ENCODE results near the gene HPS4.

- TF ChIP-seq POLR2A (IDR thresholded peaks at IDR 0.05; ENCODE audit: low read length) (no peak), GATA1 (IDR thresholded peaks at IDR 0.05; ENCODE audit: low read depth, low read length) (no peak)
Observed at GRCh38 chr22:26437694-26438392, 45.7 kb downstream of the HPS4 start.

Measured in erythroblast (primary cell).